IPS DF 4.7 (cell line): ENCODE measurements around the gene ALG13.
A peak's percentile ranks its signal among the peaks of the same experiment; 100 is the strongest.
"Not testable (repeated sequence)": the region's sequence is repeated elsewhere in the genome, so short reads cannot be mapped to it uniquely, and the experiment has no call there.

Source experiments
- DNase-seq: peaks from one replicate; pipeline ENCODE4 v3.0.0-alpha.2; 2013; ENCODE audit warnings: low spot score; ENCODE audit errors: extremely low read depth

Gene ALG13

DNA sequence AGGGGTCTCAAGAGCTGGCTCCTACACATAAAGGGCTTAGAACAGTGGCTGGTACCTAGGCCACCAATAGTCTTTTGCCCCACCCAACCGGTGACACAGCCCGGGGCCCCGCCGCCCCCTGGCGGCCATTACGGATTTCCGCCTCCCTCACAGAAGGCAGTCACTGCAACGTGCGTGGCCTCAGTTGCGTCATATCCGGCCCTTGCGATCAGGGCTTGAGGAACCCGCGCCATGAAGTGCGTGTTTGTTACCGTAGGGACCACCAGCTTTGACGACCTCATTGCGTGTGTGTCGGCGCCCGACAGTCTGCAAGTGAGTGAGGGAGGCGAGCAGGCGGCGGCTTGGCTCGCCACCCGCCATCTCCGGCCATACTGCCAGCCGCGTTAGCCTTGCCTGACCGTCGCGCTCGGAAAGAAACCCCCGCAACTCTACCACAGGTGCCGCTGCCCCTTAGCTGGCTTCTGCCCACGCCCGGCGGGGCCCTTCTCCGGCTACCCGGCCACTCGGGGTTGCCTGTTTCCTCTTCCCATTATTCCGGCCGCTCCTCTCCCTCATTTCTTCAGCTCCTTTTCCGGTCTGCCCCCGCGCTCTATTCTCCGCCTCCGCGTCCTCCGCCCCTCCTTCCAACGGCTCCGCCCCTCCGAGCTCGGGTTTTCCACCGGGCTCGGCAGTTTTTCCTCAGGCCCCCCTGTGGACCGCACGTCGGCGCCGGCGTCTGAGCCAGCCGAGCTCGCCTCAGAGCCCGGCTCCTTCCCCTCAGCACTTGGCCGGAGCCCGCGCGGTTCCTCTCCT, at the start of gene ALG13:
Gene ALG13 (plus strand): TSS at position 183 of the 792 bp plus-strand sequence. CDS start 49 bp downstream, at position 232.
- peak; percentile 14 for DNase-seq

DNA sequence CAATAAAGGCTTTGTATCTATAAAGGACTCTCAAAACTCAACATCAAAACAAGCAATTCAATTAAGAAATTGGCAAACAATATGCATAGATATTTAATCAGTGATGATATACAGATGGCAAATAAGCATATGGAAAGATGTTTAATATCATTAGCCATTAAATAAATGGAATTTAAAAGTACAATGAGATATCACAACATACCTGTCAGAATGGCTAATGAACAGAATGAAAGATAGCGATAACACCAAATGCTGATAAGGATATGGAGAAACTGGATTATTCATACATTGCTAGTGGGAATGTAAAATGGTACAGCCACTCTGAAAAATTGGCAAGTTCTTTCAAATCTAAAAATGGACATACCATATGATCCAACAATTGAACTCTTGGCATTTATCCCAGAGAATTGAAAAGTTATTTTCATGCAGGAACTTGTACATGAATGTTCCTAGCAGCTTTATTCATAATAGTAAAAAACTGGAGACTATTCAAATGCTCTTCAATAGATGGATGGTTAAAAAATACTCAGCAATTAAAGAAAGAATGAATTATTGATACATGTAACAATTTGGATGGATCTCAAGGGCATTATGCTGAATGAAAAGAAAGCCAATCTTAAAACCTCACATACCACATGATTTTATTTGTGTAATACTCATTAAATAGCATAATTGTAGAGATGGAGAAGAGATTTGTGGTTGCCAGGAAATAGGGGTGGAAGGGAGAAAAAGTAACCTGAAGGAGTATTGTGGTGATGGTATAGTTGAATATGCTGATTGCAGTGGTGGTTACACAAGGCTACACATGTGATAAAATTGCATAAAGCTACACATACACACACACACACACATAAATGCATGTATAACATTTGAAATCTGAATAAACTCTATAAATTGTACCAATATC, 45.9 kb upstream of the ALG13 start:
- no peak for DNase-seq

DNA sequence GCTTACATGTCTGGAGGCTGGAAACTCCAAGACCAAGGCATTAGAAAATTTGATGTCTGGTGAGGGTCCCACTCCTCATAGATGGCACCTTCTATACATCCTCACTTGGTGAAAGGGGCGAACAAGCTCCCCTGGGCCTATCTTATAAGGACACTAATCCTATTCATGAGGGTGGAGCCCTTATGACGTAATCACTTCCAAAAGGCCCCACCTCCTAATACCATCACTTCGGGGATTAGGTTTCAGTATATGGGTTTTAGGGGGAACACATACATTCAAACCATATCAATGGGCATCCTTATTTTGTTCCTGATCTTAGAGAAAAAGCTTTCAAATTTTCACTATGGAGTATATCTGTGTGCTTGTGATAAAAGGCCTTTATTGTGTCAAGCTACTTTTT, 39.0 kb upstream of the ALG13 start:
- no peak for DNase-seq

DNA sequence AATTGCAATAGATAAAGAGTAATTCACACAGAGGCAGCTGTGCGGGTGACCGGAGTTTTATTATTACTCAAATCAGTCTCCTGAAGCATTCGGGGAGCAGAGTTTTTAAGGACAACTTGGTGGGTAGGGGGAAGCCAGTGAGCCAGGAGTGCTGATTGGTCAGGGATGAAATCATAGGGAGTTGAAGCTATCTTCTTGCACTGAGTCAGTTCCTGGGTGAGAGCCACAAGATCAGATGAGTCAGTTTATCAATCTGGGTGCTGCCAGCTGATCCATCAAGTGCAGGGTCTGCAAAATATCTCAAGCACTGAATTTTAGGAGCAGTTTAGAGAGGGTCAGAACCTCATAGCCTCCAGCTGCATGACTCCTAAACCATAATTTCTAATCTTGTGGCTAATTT, 35.8 kb upstream of the ALG13 start:
- not testable (repeated sequence) for DNase-seq

DNA sequence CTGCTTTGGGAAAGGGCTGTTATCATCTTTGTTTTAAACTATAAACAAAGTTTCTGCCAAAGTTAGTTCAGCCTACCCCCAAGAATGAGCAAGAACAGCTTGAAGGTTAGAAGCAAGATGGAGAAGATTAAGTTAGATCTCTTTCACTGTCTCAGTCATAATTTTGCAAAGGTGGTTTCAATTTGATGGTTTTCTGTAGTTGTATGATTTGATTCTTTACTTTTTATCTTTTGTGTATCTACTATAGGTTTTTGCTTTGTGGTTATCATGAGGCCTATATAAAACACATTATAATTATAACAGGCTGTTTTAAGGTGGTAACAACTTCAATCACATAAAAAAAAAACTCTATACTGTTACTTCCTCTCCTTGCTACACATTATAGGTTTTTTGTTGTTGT, 35.4 kb upstream of the ALG13 start:
- DNase-seq, result no peak

DNA sequence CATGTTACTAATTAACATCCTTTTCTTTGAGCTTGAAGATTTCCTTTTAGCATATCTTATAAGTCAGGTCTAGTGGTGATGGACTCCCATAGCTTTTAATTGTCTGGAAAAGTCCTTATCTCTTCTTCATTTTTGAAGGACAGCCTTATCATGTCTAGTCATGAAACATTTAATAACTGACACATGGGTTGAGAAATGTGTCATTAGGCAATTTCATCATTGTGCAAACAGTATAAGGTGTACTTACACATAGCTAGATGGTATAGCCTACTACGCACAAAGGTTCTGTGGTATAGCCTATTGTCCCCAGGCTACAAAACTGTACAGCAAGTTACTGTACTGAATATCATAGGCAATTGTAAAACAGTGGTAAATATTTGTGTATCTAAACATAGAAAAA, 34.5 kb upstream of the ALG13 start:
- no peak for DNase-seq

DNA sequence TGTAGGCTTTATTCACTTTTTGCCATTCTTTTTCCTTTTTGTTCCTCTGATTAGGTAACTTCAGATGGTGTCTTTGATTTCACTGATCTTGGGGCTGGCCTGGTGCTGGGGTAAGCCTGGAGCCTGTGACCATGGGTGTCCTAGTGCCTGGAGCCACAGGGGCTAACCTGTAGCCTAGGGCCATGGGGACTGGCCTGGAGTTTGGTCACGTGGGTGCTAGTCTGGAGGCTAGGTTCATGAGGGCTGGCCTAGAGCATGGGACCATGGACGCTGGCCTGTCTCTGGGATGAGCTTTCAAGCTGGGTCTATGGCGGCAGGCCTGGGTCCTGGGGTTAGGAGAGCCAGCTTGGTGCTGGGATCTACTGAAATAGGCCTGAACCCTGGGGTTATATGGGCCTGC, 32.2 kb upstream of the ALG13 start:
- no peak for DNase-seq

DNA sequence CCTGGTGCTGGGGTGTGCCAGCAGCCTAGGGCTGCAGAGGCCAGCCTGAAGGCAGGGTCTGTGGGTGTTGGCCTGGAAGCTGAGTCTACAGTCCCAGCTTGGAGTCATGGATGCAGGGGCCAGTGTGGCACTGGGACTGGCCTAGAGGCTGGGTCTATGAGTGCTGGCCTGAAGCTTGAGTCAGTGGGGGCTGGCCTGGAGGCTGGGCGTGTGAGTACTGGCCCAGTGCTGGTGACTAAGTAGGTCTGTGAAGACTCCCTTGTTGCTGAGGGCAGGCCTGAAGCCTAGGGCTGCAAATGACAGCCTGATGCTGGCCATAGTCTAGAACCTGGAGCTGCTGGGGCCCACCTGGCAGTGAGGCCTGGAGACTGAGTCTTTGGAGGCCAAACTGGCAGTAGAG, 31.3 kb upstream of the ALG13 start:
- DNase-seq, result no peak

DNA sequence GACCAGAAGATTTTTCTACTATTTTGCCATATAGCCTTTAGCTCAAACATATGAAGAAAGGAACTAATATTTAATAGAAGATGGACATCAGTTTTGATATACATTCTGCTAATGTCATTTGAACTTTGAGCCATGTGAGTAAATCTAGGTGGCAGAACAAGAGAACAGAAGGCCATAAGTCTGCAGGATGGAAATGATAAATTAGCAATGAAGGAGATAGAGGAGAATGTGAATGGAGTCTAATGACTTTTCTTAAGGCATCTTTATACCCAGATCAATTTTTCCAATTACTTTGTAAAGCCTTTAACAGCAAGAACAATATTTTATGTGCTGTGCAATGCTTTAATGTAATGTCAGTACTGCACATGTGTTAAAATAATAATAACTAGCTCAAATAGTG, 30.1 kb upstream of the ALG13 start:
- DNase-seq, result no peak

DNA sequence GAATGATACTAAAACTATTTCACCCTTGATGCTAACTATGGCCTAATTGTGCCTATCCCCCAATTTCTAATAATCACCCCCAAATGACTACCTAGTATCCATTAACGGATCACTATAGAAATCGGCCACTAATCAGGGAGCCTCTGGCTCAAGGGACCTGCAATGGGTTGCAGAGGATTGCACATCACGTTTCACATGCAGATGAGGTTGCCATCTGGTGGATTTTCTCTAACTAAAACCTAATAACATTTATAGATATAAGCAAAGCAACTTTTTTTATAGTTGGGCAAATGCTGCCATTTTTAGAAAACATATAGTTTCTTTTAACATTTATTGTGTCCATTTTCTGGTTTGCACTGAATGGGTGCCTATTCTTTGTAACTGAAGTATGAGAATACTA, 28.3 kb upstream of the ALG13 start:
- DNase-seq, result no peak

DNA sequence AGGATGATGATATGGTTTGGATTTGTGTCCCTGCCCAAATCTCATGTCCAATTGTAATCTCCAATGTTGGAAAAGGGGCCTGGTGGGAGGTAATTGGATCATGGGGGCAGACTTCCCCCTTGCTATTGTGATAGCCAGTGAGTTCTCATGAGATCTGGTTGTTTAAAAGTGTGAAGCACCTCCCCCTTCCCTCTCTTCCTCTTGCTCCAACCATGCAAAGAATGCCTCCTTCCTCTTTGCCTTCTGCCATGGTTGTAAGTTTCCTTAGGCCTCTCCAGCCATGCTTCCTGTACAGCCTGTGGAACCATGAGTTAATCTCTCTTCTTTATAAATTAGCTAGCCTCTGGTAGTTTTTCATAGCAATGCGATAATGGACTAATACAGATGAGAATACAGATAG, 19.7 kb upstream of the ALG13 start:
- no peak for DNase-seq

DNA sequence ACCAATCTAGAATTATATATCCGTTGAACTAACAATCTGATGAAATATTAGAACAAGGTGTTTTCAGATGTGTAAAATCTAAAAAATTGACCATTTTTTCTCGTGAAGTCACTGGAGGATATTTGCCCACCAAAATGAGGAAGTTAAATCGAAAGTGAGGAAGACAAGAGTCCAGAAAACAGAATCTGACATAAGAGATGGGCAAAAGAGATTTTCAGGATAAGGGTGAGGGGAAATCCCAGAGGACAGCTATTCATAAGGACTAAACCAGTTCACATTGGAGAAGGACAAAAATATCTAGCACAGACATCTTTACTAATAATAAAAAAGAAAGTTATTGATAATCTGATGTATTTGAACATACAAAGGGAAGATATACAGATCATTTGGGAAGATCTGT, 18.7 kb upstream of the ALG13 start:
- DNase-seq, result no peak

DNA sequence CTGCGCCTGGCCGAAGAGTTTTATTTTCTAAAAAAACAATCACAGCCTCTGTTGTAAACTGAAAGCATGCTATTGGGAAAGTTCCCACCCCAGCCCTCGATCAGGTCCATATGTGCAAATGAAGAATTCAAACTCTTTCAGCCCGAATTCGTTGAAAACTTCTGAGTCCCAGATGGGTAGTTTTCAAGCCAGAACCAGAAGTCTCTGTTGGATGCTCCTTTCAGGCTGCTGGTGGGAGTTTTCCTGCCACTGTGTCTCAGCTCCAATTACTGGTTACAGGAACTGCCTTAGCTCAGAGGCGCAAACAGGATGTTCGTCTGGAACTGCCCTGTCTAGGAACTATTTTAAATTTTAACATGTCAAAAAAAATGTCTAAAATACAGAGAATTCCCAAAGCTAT, 9.3 kb upstream of the ALG13 start:
- DNase-seq, result no peak

DNA sequence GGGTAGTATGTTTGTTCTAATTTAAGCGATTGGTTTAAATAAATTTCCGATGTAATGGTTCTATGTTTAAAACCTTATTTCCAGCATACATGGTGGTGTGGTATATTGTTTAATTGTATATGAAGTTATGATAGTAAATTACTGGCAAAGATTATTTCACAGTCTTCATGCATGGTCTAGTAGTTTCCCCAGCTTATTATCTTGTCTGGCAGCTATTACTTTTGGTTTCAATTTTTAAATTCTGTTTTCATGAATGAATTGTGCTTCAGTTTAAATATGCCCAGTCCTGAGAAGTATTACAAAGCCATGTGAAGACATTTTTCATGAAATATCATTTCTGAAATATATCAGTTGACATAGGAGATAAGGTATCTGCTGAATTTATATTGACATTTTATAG, 6.3 kb downstream of the ALG13 start:
- no peak for DNase-seq

DNA sequence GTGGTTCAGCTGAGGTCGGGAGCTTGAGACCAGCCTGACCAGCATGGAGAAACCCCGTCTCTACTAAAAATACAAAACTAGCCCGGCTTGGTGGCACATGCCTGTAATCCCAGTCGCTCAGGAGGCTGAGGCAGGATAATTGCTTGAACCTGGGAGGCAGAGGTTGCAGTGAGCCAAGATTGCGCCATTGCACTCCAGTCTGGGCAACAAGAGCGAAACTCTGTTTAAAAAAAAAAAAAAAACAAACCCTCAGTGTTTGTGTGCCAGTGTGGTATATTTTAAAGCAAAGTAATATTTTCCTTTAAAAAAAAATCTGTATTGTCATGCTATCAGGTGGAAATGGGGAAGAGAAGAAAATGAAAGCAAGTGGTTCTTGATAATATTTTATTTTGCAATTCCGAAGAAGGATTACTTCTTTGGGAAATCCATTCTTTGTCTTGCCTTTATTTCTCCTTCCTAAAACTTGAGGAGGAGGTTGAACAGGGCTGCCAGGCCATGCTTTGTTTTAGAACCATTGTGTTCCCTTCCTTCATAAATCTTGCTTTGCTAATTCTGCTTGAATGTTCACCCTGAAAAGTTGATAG, 14.4 kb downstream of the ALG13 start:
- no peak for DNase-seq

DNA sequence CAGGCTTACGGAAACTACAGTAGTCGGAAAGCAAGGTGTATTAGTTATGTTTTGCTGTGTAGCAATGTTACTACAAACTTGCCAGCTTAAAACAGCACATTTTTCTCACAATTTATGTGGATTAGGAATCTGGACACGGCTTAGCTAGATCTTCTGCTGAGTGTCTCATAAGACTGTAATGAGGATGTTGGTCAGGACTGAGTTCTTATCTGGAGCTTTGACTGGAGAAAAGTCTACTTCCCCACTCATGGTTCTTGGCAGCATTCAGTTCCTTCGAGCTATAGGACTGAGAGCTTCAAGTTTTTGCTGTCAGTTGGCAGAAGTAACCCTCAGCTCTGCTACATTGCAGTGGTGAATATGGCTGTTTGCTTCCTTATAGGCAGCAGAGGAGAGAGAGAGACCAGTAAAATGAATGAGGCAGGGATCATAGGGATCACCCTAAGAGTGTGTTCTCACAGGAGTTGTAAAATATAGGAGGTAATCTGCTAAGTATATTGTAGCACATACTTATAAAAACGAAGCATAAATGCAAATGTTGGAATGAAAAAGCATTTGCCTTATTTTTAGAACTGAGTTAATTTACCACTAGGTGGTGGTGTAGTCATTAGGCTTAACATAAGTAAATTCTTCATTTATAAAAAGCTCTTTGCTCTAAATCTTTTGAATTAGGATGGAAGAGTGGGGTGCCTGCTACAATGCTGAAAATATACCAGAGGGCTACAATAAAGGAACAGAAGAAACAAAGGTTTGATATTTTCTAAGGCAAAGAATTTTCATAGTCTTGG, 38.6 kb downstream of the ALG13 start:
- no peak for DNase-seq

DNA sequence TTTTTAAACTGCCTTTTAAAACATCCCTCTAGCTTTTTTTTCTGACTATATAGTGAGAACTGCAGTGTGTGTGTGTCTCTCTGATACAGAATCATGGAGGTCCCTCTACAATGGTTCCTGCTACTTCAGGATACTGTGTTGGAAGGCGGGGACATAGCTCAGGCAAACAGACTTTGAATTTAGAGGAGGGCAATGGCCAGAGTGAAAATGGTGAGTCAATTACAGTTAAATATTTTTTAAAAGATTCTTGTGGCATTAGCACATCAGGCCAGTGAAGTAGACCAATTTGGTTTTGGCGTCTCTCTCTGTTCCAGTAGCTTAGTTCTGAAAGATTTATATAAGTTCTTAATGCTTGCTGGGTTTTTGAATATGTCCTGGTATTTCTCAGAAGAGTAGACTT, 47.1 kb downstream of the ALG13 start:
- no peak for DNase-seq

DNA sequence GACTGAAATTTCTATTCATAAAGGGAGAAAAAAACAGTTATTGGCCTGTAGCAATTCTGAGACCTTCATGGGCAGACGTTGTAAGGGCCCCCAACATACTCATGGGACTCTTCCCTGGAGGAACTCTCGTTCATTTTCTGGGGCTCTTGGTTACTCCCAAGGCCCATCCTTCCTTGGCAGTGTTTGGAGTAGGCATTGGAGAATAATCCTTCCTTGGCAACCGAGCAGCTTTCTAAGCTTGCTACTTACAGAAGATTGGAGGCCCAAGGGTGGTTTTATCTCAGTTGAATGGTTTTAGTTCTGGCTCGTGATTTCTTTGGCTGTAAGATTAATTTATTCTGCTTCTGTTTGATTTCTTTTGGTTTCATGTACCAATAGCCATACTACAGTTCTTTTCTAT, 50.4 kb downstream of the ALG13 start:
- DNase-seq, result no peak

DNA sequence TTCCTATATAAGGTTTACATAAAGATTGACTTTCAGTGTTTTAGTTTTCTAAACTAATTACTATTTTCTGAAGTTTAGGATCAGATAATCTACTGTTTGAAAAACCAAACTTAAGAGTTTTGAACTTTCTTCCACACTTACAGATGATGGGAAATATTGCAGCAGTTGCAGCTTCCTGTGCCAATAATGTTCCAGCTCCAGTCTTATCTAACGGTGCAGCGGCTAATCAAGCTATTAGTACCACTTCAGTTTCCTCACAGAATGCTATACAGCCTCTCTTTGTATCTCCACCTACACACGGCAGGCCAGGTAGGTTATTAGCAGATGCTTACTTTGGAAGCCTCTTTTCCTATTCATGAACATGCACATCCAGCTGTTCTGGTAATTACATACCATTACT, 55.6 kb downstream of the ALG13 start:
- DNase-seq, result no peak

DNA sequence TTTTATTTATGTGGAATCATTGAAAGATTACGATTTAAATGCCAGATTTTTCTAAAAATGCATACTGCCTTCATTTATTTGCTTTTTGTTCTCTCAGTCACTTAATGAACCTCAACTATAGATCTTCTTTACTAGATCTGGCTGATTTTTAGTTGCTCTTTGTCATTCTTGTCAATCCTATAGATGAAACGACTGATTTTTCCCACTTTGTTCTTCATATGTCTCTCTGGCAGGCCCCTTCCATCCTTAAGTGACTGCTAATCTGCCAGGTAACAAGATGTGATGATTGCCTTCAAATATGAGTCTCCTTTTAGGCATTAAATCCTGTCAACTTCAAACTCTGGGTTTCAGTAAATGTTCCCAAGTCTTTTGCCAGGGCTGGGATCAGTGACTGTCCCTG, 61.0 kb downstream of the ALG13 start:
- no peak for DNase-seq

DNA sequence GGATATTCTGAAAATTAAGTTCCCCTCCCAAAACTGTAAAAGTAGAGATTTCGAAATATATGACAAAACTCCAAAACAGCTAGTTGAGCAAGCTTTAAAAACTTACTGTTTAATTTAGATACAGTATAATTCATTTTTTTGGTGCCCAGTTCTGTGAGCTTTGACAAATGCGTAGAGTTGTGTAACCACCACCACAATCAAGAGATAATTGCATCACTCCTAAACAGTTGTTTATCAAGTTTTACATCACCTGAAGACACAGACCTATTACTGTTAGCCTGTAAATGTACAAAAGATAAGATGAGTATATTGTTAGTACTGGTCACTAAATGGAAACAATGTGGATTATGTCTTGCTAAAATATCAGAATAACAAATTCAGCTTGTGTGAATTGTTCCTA, 62.3 kb downstream of the ALG13 start:
- no peak for DNase-seq

DNA sequence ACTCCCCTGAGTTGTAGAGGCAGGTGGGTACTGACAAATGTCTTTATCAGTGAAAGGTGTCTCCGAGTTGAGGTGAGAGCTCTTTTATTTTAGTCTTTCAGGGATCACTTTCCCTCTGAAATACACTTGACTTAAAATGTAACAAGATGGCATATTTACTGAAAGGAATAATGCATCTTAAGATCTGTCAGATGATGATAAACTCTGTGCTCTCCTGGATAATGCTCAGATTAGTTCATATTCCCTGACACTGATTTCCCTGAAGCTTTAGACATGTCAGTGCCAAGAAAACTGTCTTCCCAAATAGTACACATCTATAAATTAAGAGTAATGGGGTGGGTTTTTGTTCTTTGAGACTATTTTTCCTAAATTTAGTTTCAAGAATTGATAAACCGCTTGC, 75.5 kb downstream of the ALG13 start:
- no peak for DNase-seq
